ENCODE measurements around the gene PLTP.

DNA sequence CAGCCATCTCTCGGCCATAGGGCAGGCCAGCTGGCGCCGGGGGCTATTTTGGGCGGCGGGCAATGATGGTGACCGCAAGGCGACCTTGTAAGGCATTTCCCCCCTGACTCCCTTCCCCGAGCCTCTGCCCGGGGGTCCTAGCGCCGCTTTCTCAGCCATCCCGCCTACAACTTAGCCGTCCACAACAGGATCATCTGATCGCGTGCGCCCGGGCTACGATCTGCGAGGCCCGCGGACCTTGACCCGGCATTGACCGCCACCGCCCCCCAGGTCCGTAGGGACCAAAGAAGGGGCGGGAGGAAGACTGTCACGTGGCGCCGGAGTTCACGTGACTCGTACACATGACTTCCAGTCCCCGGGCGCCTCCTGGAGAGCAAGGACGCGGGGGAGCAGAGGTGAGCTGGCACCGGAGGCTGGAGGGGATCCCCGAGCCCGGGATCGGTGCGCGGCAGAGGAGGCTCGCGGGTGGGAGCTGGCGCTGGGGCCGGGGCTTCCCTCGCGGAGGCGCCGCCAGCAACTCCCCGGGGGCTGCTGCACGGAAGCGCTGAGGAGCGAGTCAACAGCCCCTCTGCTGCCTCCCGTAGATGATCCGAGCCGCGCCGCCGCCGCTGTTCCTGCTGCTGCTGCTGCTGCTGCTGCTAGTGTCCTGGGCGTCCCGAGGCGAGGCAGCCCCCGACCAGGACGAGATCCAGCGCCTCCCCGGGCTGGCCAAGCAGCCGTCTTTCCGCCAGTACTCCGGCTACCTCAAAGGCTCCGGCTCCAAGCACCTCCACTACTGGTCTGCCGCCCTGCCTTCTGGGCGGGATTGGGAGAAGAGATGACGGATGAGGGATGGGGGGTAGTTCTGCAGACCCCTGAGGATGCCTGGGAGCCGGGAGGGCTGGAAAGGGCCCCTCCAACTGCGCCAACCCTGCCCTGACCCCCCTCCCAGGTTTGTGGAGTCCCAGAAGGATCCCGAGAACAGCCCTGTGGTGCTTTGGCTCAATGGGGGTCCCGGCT lies 20.7 kb downstream of the PLTP start, which contains the start of the genes CTSA and NEURL2:
- TF ChIP-seq RELA (CRISPR knock-in tag; IDR thresholded peaks at IDR 0.05) (peak; percentile 82; the same call in 1 of the 2 replicates), CREM (IDR thresholded peaks at IDR 0.05) (peak; percentile 88), CREM (CRISPR knock-in tag; IDR thresholded peaks at IDR 0.05) (no peak), KDM1A (CRISPR knock-in tag; IDR thresholded peaks at IDR 0.05) (peak; percentile 87; the same call in 1 of the 2 replicates), TCF7L2 (IDR thresholded peaks at IDR 0.05; ENCODE audit: low read depth, low read length) (no peak), POLR2A (IDR thresholded peaks at IDR 0.05; ENCODE audit: insufficient read depth in 1 of 2, low read depth in 2 of 2, low read length in 2 of 2) (peak; percentile 90 to 94), MED13 (CRISPR knock-in tag; IDR thresholded peaks at IDR 0.05) (peak; percentile 97), EZH2 (conservative IDR thresholded peaks at IDR 0.05; ENCODE audit: low read depth, low read length) (no peak), ZBTB38 (CRISPR knock-in tag; IDR thresholded peaks at IDR 0.05) (peak; percentile 99), SP2 (CRISPR knock-in tag; IDR thresholded peaks at IDR 0.05) (peak; percentile 83), GATAD1 (CRISPR knock-in tag; IDR thresholded peaks at IDR 0.05) (peak; percentile 100), SUZ12 (IDR thresholded peaks at IDR 0.05; ENCODE audit: low read depth, low read length) (no peak), KLF9 (CRISPR knock-in tag; IDR thresholded peaks at IDR 0.05; ENCODE audit: low read depth) (peak; percentile 96)
- TF ChIP-seq, protein P1, sequence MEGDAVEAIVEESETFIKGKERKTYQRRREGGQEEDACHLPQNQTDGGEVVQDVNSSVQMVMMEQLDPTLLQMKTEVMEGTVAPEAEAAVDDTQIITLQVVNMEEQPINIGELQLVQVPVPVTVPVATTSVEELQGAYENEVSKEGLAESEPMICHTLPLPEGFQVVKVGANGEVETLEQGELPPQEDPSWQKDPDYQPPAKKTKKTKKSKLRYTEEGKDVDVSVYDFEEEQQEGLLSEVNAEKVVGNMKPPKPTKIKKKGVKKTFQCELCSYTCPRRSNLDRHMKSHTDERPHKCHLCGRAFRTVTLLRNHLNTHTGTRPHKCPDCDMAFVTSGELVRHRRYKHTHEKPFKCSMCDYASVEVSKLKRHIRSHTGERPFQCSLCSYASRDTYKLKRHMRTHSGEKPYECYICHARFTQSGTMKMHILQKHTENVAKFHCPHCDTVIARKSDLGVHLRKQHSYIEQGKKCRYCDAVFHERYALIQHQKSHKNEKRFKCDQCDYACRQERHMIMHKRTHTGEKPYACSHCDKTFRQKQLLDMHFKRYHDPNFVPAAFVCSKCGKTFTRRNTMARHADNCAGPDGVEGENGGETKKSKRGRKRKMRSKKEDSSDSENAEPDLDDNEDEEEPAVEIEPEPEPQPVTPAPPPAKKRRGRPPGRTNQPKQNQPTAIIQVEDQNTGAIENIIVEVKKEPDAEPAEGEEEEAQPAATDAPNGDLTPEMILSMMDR (CRISPR knock-in tag; IDR thresholded peaks at IDR 0.05): peak; percentile 79

Measured in HepG2 (cell line).